H7 (cell line): ENCODE measurements around the gene GRN. TPM values are rescaled to one million over a fixed set of nuclear protein-coding genes. Genes with fewer than 3 reads are reported as not detected.
"Not testable (repeated sequence)": the region's sequence is repeated elsewhere in the genome, so short reads cannot be mapped to it uniquely, and the experiment has no call there.

Experiments
- DNase-seq: peaks from one replicate; pipeline ENCODE4 v3.0.0; 2012
- H3K27me3 ChIP-seq: 2 replicates; pipeline ENCODE4 v1.6.0; 2011; ENCODE audit warnings: mild to moderate bottlenecking, low read length; ENCODE audit not compliant: control insufficient read depth, insufficient read depth
- H3K36me3 ChIP-seq: replicated peaks from 2 replicates; pipeline ENCODE4 v1.5.1; 2011; ENCODE audit warnings: low read length; ENCODE audit not compliant: control insufficient read depth, insufficient read depth
- H3K4me3 ChIP-seq: 2 replicates; pipeline ENCODE4 v1.5.1; 2011; ENCODE audit warnings: low read depth, mild to moderate bottlenecking, control low read depth, low read length, moderate library complexity; ENCODE audit not compliant: insufficient read depth
- total RNA-seq: library from RNA; depleted of rRNA; stranded (reverse); fragments of >200 nt; shearing (Covaris generic); gene quantifications from 2 replicates; pipeline ENCODE4 v1.2.3, GENCODE V29; 2014

Gene GRN
- total RNA-seq, 1 experiment from 2014 or later = 122 TPM

GRCh38 chr17:44384823-44385286, 39.8 kb downstream of the GRN start:
- Histone ChIP-seq H3K36me3 (no peaks in the 10 kb centered on the region), H3K27me3 (peaks cover 37% of the 10 kb centered on the region), H3K4me3 (peak overlapping the region; percentile 68)
- no peak for DNase-seq

GRCh38 chr17:44385287-44386181, 40.4 kb downstream of the GRN start:
- Histone ChIP-seq H3K27me3 (peaks cover 37% of the 10 kb centered on the region), H3K4me3 (peak overlapping the region; percentile 68), H3K36me3 (no peaks in the 10 kb centered on the region)
- peak; percentile 99 for DNase-seq

- H3K4me3 ChIP-seq = peak overlapping the region; percentile 68
- DNase-seq = no peak
- no peaks in the 10 kb centered on the region for H3K36me3 ChIP-seq
- H3K27me3 ChIP-seq = peaks cover 37% of the 10 kb centered on the region
Measured at GRCh38 chr17:44386182-44386525, 41.1 kb downstream of the GRN start.

- Histone ChIP-seq H3K4me3 (no peak overlapping the region), H3K27me3 (peaks cover 36% of the 10 kb centered on the region), H3K36me3 (no peaks in the 10 kb centered on the region)
- DNase-seq = no peak
Measured at GRCh38 chr17:44387804-44388203, 42.7 kb downstream of the GRN start.

GRCh38 chr17:44389281-44389680, 44.2 kb downstream of the GRN start, which contains the start of gene ITGA2B:
TSS of gene ITGA2B (minus strand) at chr17:44389649. CDS start at chr17:44389473, 176 bp downstream.
- Histone ChIP-seq H3K27me3 (peaks cover 23% of the 10 kb centered on the region), H3K36me3 (no peaks in the 10 kb centered on the region), H3K4me3 (no peak within 1 kb of the TSS)
- DNase-seq = no peak

- Histone ChIP-seq H3K4me3 (no peak overlapping the region), H3K36me3 (no peaks in the 10 kb centered on the region)
- no peak for DNase-seq
Measured at GRCh38 chr17:44389723-44390202, 44.7 kb downstream of the GRN start.

GRCh38 chr17:44390250-44390870, 45.3 kb downstream of the GRN start:
- H3K36me3 ChIP-seq = no peaks in the 10 kb centered on the region
- H3K4me3 ChIP-seq = no peak overlapping the region
- peaks cover 15% of the 10 kb centered on the region for H3K27me3 ChIP-seq
- DNase-seq = no peak

More at GRCh38 chr17:44389723-44390202, 44.7 kb downstream of the GRN start:
- H3K27me3 ChIP-seq = peaks cover 19% of the 10 kb centered on the region

- DNase-seq, H3K27me3 ChIP-seq, H3K4me3 ChIP-seq: not testable (repeated sequence)
- H3K36me3 ChIP-seq = peaks cover 15% of the 10 kb centered on the region
Measured at GRCh38 chr17:44394112-44394511, 49.0 kb downstream of the GRN start.

GRCh38 chr17:44394833-44395232, 49.7 kb downstream of the GRN start:
- Histone ChIP-seq H3K4me3 (no peak overlapping the region), H3K27me3 (no peaks in the 10 kb centered on the region), H3K36me3 (peaks cover 19% of the 10 kb centered on the region)
- DNase-seq = no peak

GRCh38 chr17:44396946-44397345, 51.8 kb downstream of the GRN start:
- Histone ChIP-seq H3K4me3 (no peak overlapping the region), H3K36me3 (peaks cover 33% of the 10 kb centered on the region), H3K27me3 (no peaks in the 10 kb centered on the region)
- no peak for DNase-seq

- DNase-seq = no peak
- Histone ChIP-seq H3K36me3 (peaks cover 33% of the 10 kb centered on the region), H3K4me3 (no peak overlapping the region)
Measured at GRCh38 chr17:44397479-44398440, 52.7 kb downstream of the GRN start.

GRCh38 chr17:44398692-44399691, 53.9 kb downstream of the GRN start:
- DNase-seq = no peak
- Histone ChIP-seq H3K36me3 (peaks cover 33% of the 10 kb centered on the region), H3K27me3 (no peaks in the 10 kb centered on the region), H3K4me3 (no peak overlapping the region)

More at GRCh38 chr17:44397479-44398440, 52.7 kb downstream of the GRN start:
- no peaks in the 10 kb centered on the region for H3K27me3 ChIP-seq

- Histone ChIP-seq H3K4me3 (no peak overlapping the region), H3K36me3 (peaks cover 34% of the 10 kb centered on the region), H3K27me3 (no peaks in the 10 kb centered on the region)
- DNase-seq = peak; percentile 48
Measured at GRCh38 chr17:44400226-44400847, 55.2 kb downstream of the GRN start.
